Measurements from ENCODE around the gene GOLGA7B.
"Not testable (repeated sequence)": the region's sequence is repeated elsewhere in the genome, so short reads cannot be mapped to it uniquely, and the experiment has no call there.

GOLGA7B gene

GRCh38 chr10:97831259-97831658, 18.4 kb upstream of the GOLGA7B start:
- no peak for DNase-seq (ENCODE audit: low spot score)

- no peak for DNase-seq (ENCODE audit: low spot score)
Observed at GRCh38 chr10:97836446-97836845, 13.2 kb upstream of the GOLGA7B start.

- DNase-seq (ENCODE audit: low spot score): no peak
Observed at GRCh38 chr10:97838091-97838490, 11.6 kb upstream of the GOLGA7B start.

GRCh38 chr10:97841166-97841565, 8.5 kb upstream of the GOLGA7B start:
- DNase-seq (ENCODE audit: low spot score): not testable (repeated sequence)

- DNase-seq (ENCODE audit: low spot score): not testable (repeated sequence)
Observed at GRCh38 chr10:97842114-97842513, 7.5 kb upstream of the GOLGA7B start.

- DNase-seq (ENCODE audit: low spot score): no peak
Observed at GRCh38 chr10:97842656-97843280, 6.9 kb upstream of the GOLGA7B start.

- DNase-seq (ENCODE audit: low spot score): no peak
Observed at GRCh38 chr10:97843281-97843671, 6.4 kb upstream of the GOLGA7B start.

GRCh38 chr10:97843972-97844371, 5.7 kb upstream of the GOLGA7B start:
- not testable (repeated sequence) for DNase-seq (ENCODE audit: low spot score)

- no peak for DNase-seq (ENCODE audit: low spot score)
Observed at GRCh38 chr10:97844678-97845077, 5.0 kb upstream of the GOLGA7B start.

- DNase-seq (ENCODE audit: low spot score): no peak
Observed at GRCh38 chr10:97849103-97849686, 448 bp upstream of the GOLGA7B start.

GRCh38 chr10:97850446-97850845, 803 bp downstream of the GOLGA7B start:
- DNase-seq (ENCODE audit: low spot score): peak; percentile 32

- peak; percentile 76 for DNase-seq (ENCODE audit: low spot score)
Observed at GRCh38 chr10:97851341-97852001, 1.8 kb downstream of the GOLGA7B start.

GRCh38 chr10:97852277-97852676, 2.6 kb downstream of the GOLGA7B start:
- DNase-seq (ENCODE audit: low spot score): no peak

- DNase-seq (ENCODE audit: low spot score): no peak
Observed at GRCh38 chr10:97852840-97853405, 3.3 kb downstream of the GOLGA7B start.

GRCh38 chr10:97854743-97855142, 5.1 kb downstream of the GOLGA7B start:
- DNase-seq (ENCODE audit: low spot score): no peak

GRCh38 chr10:97858001-97858439, 8.4 kb downstream of the GOLGA7B start:
- peak; percentile 35 for DNase-seq (ENCODE audit: low spot score)

- peak; percentile 72 for DNase-seq (ENCODE audit: low spot score)
Observed at GRCh38 chr10:97861097-97861750, 11.6 kb downstream of the GOLGA7B start.

GRCh38 chr10:97861924-97862323, 12.3 kb downstream of the GOLGA7B start:
- no peak for DNase-seq (ENCODE audit: low spot score)

GRCh38 chr10:97863808-97864207, 14.2 kb downstream of the GOLGA7B start:
- no peak for DNase-seq (ENCODE audit: low spot score)

GRCh38 chr10:97865488-97865887, 15.8 kb downstream of the GOLGA7B start:
- DNase-seq (ENCODE audit: low spot score): no peak

GRCh38 chr10:97866524-97867219, 17.0 kb downstream of the GOLGA7B start:
- DNase-seq (ENCODE audit: low spot score): no peak
